GM21717 (cell line): Measurements from ENCODE around the gene DSCAML1.
"Not testable (repeated sequence)": the region's sequence is repeated elsewhere in the genome, so short reads cannot be mapped to it uniquely, and the experiment has no call there.

Experiments used
- ATAC-seq: cut with Tn5 transposase; IDR thresholded peaks from one replicate; pipeline ENCODE4 v1.9.1; 2021; ENCODE audit warnings: mild to moderate bottlenecking, moderate library complexity; ENCODE audit not compliant: unreplicated experiment

The DSCAML1 gene

GRCh38 chr11:117421041-117421440, 376.0 kb downstream of the DSCAML1 start:
- no peak for ATAC-seq

GRCh38 chr11:117420598-117420997, 376.4 kb downstream of the DSCAML1 start:
- no peak for ATAC-seq

- ATAC-seq: no peak
These were observed 376.9 kb downstream of the DSCAML1 start for GRCh38 chr11:117420143-117420485.

- ATAC-seq: no peak
These were observed 377.4 kb downstream of the DSCAML1 start for GRCh38 chr11:117419482-117420142.

GRCh38 chr11:117418737-117419481, 378.1 kb downstream of the DSCAML1 start:
- ATAC-seq: no peak

- no peak for ATAC-seq
These were observed 379.2 kb downstream of the DSCAML1 start for GRCh38 chr11:117417856-117418255.

GRCh38 chr11:117417342-117417741, 379.7 kb downstream of the DSCAML1 start:
- ATAC-seq: no peak

- no peak for ATAC-seq
These were observed 381.6 kb downstream of the DSCAML1 start for GRCh38 chr11:117415358-117415896.

GRCh38 chr11:117414724-117415123, 382.3 kb downstream of the DSCAML1 start:
- no peak for ATAC-seq

- no peak for ATAC-seq
These were observed 383.4 kb downstream of the DSCAML1 start for GRCh38 chr11:117413616-117414015.

GRCh38 chr11:117412653-117413275, 384.3 kb downstream of the DSCAML1 start:
- no peak for ATAC-seq

GRCh38 chr11:117412176-117412575, 384.8 kb downstream of the DSCAML1 start:
- no peak for ATAC-seq

GRCh38 chr11:117411736-117412135, 385.3 kb downstream of the DSCAML1 start:
- ATAC-seq: no peak

GRCh38 chr11:117410861-117411710, 385.9 kb downstream of the DSCAML1 start:
- no peak for ATAC-seq

- no peak for ATAC-seq
These were observed 386.8 kb downstream of the DSCAML1 start for GRCh38 chr11:117410238-117410637.

- ATAC-seq: no peak
These were observed 387.5 kb downstream of the DSCAML1 start for GRCh38 chr11:117409511-117409910.

GRCh38 chr11:117408356-117408755, 388.7 kb downstream of the DSCAML1 start:
- no peak for ATAC-seq

- ATAC-seq: no peak
These were observed 390.0 kb downstream of the DSCAML1 start for GRCh38 chr11:117407016-117407415.

GRCh38 chr11:117405898-117406297, 391.1 kb downstream of the DSCAML1 start:
- not testable (repeated sequence) for ATAC-seq

GRCh38 chr11:117399100-117399840, 397.7 kb downstream of the DSCAML1 start:
- ATAC-seq: not testable (repeated sequence)
